Vagina (tissue), 2 donors: ENCODE measurements around the gene MPPED2. TPM values are rescaled to one million over a fixed set of nuclear protein-coding genes. Genes with fewer than 3 reads are reported as not detected.

Experiments
- DNase-seq, 2 donors: peaks; one replicate each; pipeline ENCODE4 v3.0.0-alpha.2; 2017; ENCODE audit errors: extremely low spot score in 2 of 2
- H3K27ac ChIP-seq: fragments of 200-600 bp; sonication (generic); one replicate; pipeline ENCODE4 v1.5.1; 2019
- H3K27me3 ChIP-seq: fragments of 200-600 bp; sonication (generic); one replicate; pipeline ENCODE4 v1.5.1; 2019
- H3K36me3 ChIP-seq, 2 donors: fragments of 200-600 bp; sonication (generic); one replicate each; pipeline ENCODE4 v1.5.1; 2017 to 2019
- H3K4me1 ChIP-seq: fragments of 200-600 bp; sonication (generic); one replicate; pipeline ENCODE4 v1.5.1; 2019
- H3K4me3 ChIP-seq, 2 donors: fragments of 200-600 bp; sonication (generic); 1 replicate in 1 of 2; 2 replicates in 1 of 2; pipeline ENCODE4 v1.5.1; 2016 to 2019
- H3K9me3 ChIP-seq: fragments of 200-600 bp; sonication (generic); one replicate; pipeline ENCODE4 v1.5.1; 2019
- POLR2A ChIP-seq, 2 donors: fragments of 450-650 bp; IDR thresholded peaks; one replicate each; pipeline ENCODE4 v1.6.1; 2017; ENCODE audit warnings: antibody characterized with exemption in 2 of 2, mild to moderate bottlenecking in 2 of 2, moderate library complexity in 2 of 2
- POLR2AphosphoS5 ChIP-seq, 2 donors: sonication (generic); formaldehyde crosslinking; IDR thresholded peaks; one replicate each; pipeline ENCODE4 v1.9.0; 2017; ENCODE audit warnings: antibody characterized with exemption in 2 of 2, mild to moderate bottlenecking in 2 of 2, low read depth in 1 of 2; ENCODE audit not compliant: insufficient read depth in 1 of 2
- intact Hi-C: fragments of 100-400 bp; cut with DNase I; formaldehyde crosslinking; loops from one replicate; pipeline ENCODE4 v1.15.1; 2023
- total RNA-seq: library from RNA; depleted of rRNA; stranded (reverse); fragments of >200 nt; gene quantifications from one replicate; pipeline ENCODE4 v1.2.3, GENCODE V29; 2016
- TF ChIP-seq, protein P1 (sequence below), 3 experiments: fragments of 450-650 bp in 2 of 3; fragments of 200-600 bp in 1 of 3; sonication (generic) in 1 of 3; IDR thresholded peaks; one replicate each; pipeline ENCODE4 v1.5.1; 2017 to 2019; ENCODE audit warnings: antibody characterized with exemption in 3 of 3, mild to moderate bottlenecking in 2 of 3, moderate library complexity in 2 of 3

Gene MPPED2
- total RNA-seq, 1 donor from 2014 or later = 4.4 TPM

DNA sequence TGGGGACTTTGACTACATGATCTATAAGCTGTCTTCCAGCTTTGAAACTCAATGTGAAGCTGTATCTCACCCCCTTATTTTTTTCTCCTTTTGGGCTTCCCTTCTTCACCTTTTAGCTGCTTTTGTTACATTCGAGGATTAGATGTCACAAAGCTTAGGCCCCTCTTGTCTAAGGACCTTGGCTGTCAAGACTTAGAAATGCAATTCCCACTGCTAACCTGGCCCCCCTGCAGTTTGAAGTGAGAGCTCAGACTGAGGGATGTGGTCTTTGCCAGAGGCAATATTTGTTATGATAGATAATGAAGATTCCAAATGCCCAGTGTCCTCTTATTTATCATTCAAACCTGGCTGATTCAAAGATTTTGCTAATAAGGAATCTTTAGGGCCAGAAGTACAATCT lies 135.0 kb downstream of the MPPED2 start:
- no peaks in the 10 kb centered on the region for H3K9me3 ChIP-seq
- H3K4me3 ChIP-seq = no peak overlapping the region
- TF ChIP-seq, protein P1, sequence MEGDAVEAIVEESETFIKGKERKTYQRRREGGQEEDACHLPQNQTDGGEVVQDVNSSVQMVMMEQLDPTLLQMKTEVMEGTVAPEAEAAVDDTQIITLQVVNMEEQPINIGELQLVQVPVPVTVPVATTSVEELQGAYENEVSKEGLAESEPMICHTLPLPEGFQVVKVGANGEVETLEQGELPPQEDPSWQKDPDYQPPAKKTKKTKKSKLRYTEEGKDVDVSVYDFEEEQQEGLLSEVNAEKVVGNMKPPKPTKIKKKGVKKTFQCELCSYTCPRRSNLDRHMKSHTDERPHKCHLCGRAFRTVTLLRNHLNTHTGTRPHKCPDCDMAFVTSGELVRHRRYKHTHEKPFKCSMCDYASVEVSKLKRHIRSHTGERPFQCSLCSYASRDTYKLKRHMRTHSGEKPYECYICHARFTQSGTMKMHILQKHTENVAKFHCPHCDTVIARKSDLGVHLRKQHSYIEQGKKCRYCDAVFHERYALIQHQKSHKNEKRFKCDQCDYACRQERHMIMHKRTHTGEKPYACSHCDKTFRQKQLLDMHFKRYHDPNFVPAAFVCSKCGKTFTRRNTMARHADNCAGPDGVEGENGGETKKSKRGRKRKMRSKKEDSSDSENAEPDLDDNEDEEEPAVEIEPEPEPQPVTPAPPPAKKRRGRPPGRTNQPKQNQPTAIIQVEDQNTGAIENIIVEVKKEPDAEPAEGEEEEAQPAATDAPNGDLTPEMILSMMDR (IDR thresholded peaks at IDR 0.05) = no peak
- no peak for TF ChIP-seq POLR2AphosphoS5 (IDR thresholded peaks at IDR 0.05; ENCODE audit: insufficient read depth in 1 of 2, low read depth in 1 of 2)
- no peak for TF ChIP-seq POLR2A (IDR thresholded peaks at IDR 0.05)
- H3K27ac ChIP-seq = no peak overlapping the region
- no peaks in the 10 kb centered on the region for H3K36me3 ChIP-seq
- no peaks in the 10 kb centered on the region for H3K27me3 ChIP-seq
- DNase-seq = no peak
- H3K4me1 ChIP-seq = peaks cover 27% of the 10 kb centered on the region
- intact Hi-C loops = no loop called here

- TF ChIP-seq POLR2AphosphoS5 (IDR thresholded peaks at IDR 0.05; ENCODE audit: insufficient read depth in 1 of 2, low read depth in 1 of 2) (no peak), POLR2A (IDR thresholded peaks at IDR 0.05) (no peak)
- TF ChIP-seq, protein P1 (IDR thresholded peaks at IDR 0.05) = no peak
- intact Hi-C loops = no loop called here
- no peak overlapping the region for H3K27ac ChIP-seq
- H3K27me3 ChIP-seq = no peaks in the 10 kb centered on the region
- H3K9me3 ChIP-seq = no peaks in the 10 kb centered on the region
- H3K4me3 ChIP-seq = no peak overlapping the region
- no peaks in the 10 kb centered on the region for H3K36me3 ChIP-seq
- DNase-seq = no peak
- peaks cover 8% of the 10 kb centered on the region for H3K4me1 ChIP-seq
Observed at GRCh38 chr11:30447058-30447640, 139.0 kb downstream of the MPPED2 start.

DNA sequence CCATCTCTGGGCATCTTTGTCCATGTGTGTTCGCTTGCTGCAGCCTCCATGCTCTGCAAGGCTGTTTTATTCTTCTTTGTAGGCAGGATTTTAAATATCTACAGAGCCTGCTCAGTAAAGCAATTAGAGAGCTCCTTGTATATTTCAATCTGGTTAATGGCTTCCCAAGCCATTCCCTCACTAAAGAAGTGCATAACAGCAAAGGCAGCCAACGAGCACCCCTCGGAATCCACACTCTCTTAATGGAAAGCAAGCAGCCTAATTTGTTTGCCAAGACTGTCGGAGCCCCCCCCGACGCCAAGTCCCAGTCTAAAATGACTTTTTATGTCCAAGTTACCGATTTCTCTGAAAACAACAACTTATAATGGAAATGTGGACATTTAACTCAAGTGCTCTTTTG lies 139.6 kb downstream of the MPPED2 start:
- DNase-seq = no peak

GRCh38 chr11:30445056-30445455 lies 141.1 kb downstream of the MPPED2 start:
- intact Hi-C loops = no loop called here
- TF ChIP-seq, protein P1 (IDR thresholded peaks at IDR 0.05) = no peak
- TF ChIP-seq POLR2A (IDR thresholded peaks at IDR 0.05) (no peak), POLR2AphosphoS5 (IDR thresholded peaks at IDR 0.05; ENCODE audit: insufficient read depth in 1 of 2, low read depth in 1 of 2) (no peak)
- no peak overlapping the region for H3K27ac ChIP-seq
- no peaks in the 10 kb centered on the region for H3K36me3 ChIP-seq
- H3K4me1 ChIP-seq = no peaks in the 10 kb centered on the region
- no peak for DNase-seq
- no peaks in the 10 kb centered on the region for H3K9me3 ChIP-seq
- no peak overlapping the region for H3K4me3 ChIP-seq
- no peaks in the 10 kb centered on the region for H3K27me3 ChIP-seq

More for the DNA sequence above, 139.6 kb downstream of the MPPED2 start:
- Histone ChIP-seq H3K27me3 (no peaks in the 10 kb centered on the region), H3K4me3 (no peak overlapping the region), H3K9me3 (no peaks in the 10 kb centered on the region), H3K36me3 (no peaks in the 10 kb centered on the region), H3K4me1 (peaks cover 2% of the 10 kb centered on the region), H3K27ac (no peak overlapping the region)
- TF ChIP-seq POLR2A (IDR thresholded peaks at IDR 0.05) (no peak), POLR2AphosphoS5 (IDR thresholded peaks at IDR 0.05; ENCODE audit: insufficient read depth in 1 of 2, low read depth in 1 of 2) (no peak)
- TF ChIP-seq, protein P1 (IDR thresholded peaks at IDR 0.05) = no peak
- intact Hi-C loops = no loop called here

- Histone ChIP-seq H3K36me3 (no peaks in the 10 kb centered on the region), H3K4me3 (no peak overlapping the region), H3K4me1 (no peaks in the 10 kb centered on the region), H3K9me3 (no peaks in the 10 kb centered on the region), H3K27ac (no peak overlapping the region), H3K27me3 (no peaks in the 10 kb centered on the region)
- TF ChIP-seq, protein P1 (IDR thresholded peaks at IDR 0.05) = no peak
- TF ChIP-seq POLR2A (IDR thresholded peaks at IDR 0.05) (no peak), POLR2AphosphoS5 (IDR thresholded peaks at IDR 0.05; ENCODE audit: insufficient read depth in 1 of 2, low read depth in 1 of 2) (no peak)
- intact Hi-C loops = no loop called here
- DNase-seq = no peak
Observed at GRCh38 chr11:30440510-30440909, 145.6 kb downstream of the MPPED2 start.
